ENCODE results near the gene HHAT.

The HHAT gene

GRCh38 chr1:210298296-210298695 lies 30.4 kb upstream of the HHAT start:
- H3K9me3 ChIP-seq (ENCODE audit: control insufficient read depth, insufficient read depth, low read depth, low read length): no peaks in the 10 kb centered on the region; the same call in 1 of the 2 replicates
- peaks cover 10% of the 10 kb centered on the region; the same call in 1 of the 2 replicates for H3K27me3 ChIP-seq (ENCODE audit: control insufficient read depth, insufficient read depth, low read length)
- H3K4me1 ChIP-seq (ENCODE audit: control insufficient read depth, insufficient read depth, low read length): peaks cover 45% of the 10 kb centered on the region
- no peak overlapping the region for H3K9ac ChIP-seq (ENCODE audit: low read length)
- H3K36me3 ChIP-seq (ENCODE audit: control insufficient read depth, insufficient read depth, low read length): no peaks in the 10 kb centered on the region
- no peak overlapping the region for H3K27ac ChIP-seq (ENCODE audit: low read depth, low read length)
- no peak overlapping the region for H3K4me3 ChIP-seq (ENCODE audit: low read depth, low read length)

GRCh38 chr1:210298936-210299335 lies 29.8 kb upstream of the HHAT start:
- H3K4me1 ChIP-seq (ENCODE audit: control insufficient read depth, insufficient read depth, low read length): peaks cover 41% of the 10 kb centered on the region
- H3K9ac ChIP-seq (ENCODE audit: low read length): no peak overlapping the region
- peaks cover 6% of the 10 kb centered on the region; the same call in 1 of the 2 replicates for H3K27me3 ChIP-seq (ENCODE audit: control insufficient read depth, insufficient read depth, low read length)
- H3K36me3 ChIP-seq (ENCODE audit: control insufficient read depth, insufficient read depth, low read length): no peaks in the 10 kb centered on the region
- H3K27ac ChIP-seq (ENCODE audit: low read depth, low read length): no peak overlapping the region
- no peak overlapping the region for H3K4me3 ChIP-seq (ENCODE audit: low read depth, low read length)
- H3K9me3 ChIP-seq (ENCODE audit: control insufficient read depth, insufficient read depth, low read depth, low read length): no peaks in the 10 kb centered on the region; the same call in 1 of the 2 replicates

- no peak overlapping the region for H3K4me3 ChIP-seq (ENCODE audit: low read depth, low read length)
- no peak overlapping the region for H3K9ac ChIP-seq (ENCODE audit: low read length)
- no peak overlapping the region for H3K27ac ChIP-seq (ENCODE audit: low read depth, low read length)
- peaks cover 6% of the 10 kb centered on the region; the same call in 1 of the 2 replicates for H3K27me3 ChIP-seq (ENCODE audit: control insufficient read depth, insufficient read depth, low read length)
- H3K36me3 ChIP-seq (ENCODE audit: control insufficient read depth, insufficient read depth, low read length): no peaks in the 10 kb centered on the region
- H3K4me1 ChIP-seq (ENCODE audit: control insufficient read depth, insufficient read depth, low read length): peaks cover 39% of the 10 kb centered on the region
- H3K9me3 ChIP-seq (ENCODE audit: control insufficient read depth, insufficient read depth, low read depth, low read length): no peaks in the 10 kb centered on the region; the same call in 1 of the 2 replicates
Measured at GRCh38 chr1:210299501-210299900, 29.2 kb upstream of the HHAT start.

GRCh38 chr1:210300923-210301614 lies 27.6 kb upstream of the HHAT start:
- peaks cover 25% of the 10 kb centered on the region for H3K4me1 ChIP-seq (ENCODE audit: control insufficient read depth, insufficient read depth, low read length)
- H3K9me3 ChIP-seq (ENCODE audit: control insufficient read depth, insufficient read depth, low read depth, low read length): no peaks in the 10 kb centered on the region; the same call in 1 of the 2 replicates
- H3K9ac ChIP-seq (ENCODE audit: low read length): no peak overlapping the region
- no peak overlapping the region for H3K4me3 ChIP-seq (ENCODE audit: low read depth, low read length)
- H3K36me3 ChIP-seq (ENCODE audit: control insufficient read depth, insufficient read depth, low read length): no peaks in the 10 kb centered on the region
- peaks cover 6% of the 10 kb centered on the region; the same call in 1 of the 2 replicates for H3K27me3 ChIP-seq (ENCODE audit: control insufficient read depth, insufficient read depth, low read length)
- no peak overlapping the region for H3K27ac ChIP-seq (ENCODE audit: low read depth, low read length)

GRCh38 chr1:210301615-210302000 lies 27.1 kb upstream of the HHAT start:
- Histone ChIP-seq H3K9ac (ENCODE audit: low read length) (no peak overlapping the region), H3K4me1 (ENCODE audit: control insufficient read depth, insufficient read depth, low read length) (peaks cover 25% of the 10 kb centered on the region), H3K9me3 (ENCODE audit: control insufficient read depth, insufficient read depth, low read depth, low read length) (no peaks in the 10 kb centered on the region; the same call in 1 of the 2 replicates), H3K36me3 (ENCODE audit: control insufficient read depth, insufficient read depth, low read length) (no peaks in the 10 kb centered on the region), H3K27me3 (ENCODE audit: control insufficient read depth, insufficient read depth, low read length) (peaks cover 6% of the 10 kb centered on the region; the same call in 1 of the 2 replicates), H3K4me3 (ENCODE audit: low read depth, low read length) (no peak overlapping the region), H3K27ac (ENCODE audit: low read depth, low read length) (no peak overlapping the region)

- no peaks in the 10 kb centered on the region; the same call in 1 of the 2 replicates for H3K9me3 ChIP-seq (ENCODE audit: control insufficient read depth, insufficient read depth, low read depth, low read length)
- H3K4me1 ChIP-seq (ENCODE audit: control insufficient read depth, insufficient read depth, low read length): peaks cover 25% of the 10 kb centered on the region
- peaks cover 6% of the 10 kb centered on the region; the same call in 1 of the 2 replicates for H3K27me3 ChIP-seq (ENCODE audit: control insufficient read depth, insufficient read depth, low read length)
- H3K9ac ChIP-seq (ENCODE audit: low read length): no peak overlapping the region
- no peak overlapping the region for H3K4me3 ChIP-seq (ENCODE audit: low read depth, low read length)
- H3K36me3 ChIP-seq (ENCODE audit: control insufficient read depth, insufficient read depth, low read length): no peaks in the 10 kb centered on the region
- no peak overlapping the region for H3K27ac ChIP-seq (ENCODE audit: low read depth, low read length)
Measured at GRCh38 chr1:210302501-210302900, 26.2 kb upstream of the HHAT start.

- Histone ChIP-seq H3K9ac (ENCODE audit: low read length) (no peak overlapping the region), H3K9me3 (ENCODE audit: control insufficient read depth, insufficient read depth, low read depth, low read length) (no peaks in the 10 kb centered on the region; the same call in 1 of the 2 replicates), H3K4me3 (ENCODE audit: low read depth, low read length) (no peak overlapping the region), H3K27me3 (ENCODE audit: control insufficient read depth, insufficient read depth, low read length) (peaks cover 6% of the 10 kb centered on the region; the same call in 1 of the 2 replicates), H3K36me3 (ENCODE audit: control insufficient read depth, insufficient read depth, low read length) (no peaks in the 10 kb centered on the region), H3K27ac (ENCODE audit: low read depth, low read length) (no peak overlapping the region), H3K4me1 (ENCODE audit: control insufficient read depth, insufficient read depth, low read length) (peaks cover 25% of the 10 kb centered on the region)
Measured at GRCh38 chr1:210303391-210303790, 25.3 kb upstream of the HHAT start.

GRCh38 chr1:210310562-210311153 lies 18.0 kb upstream of the HHAT start:
- peaks cover 6% of the 10 kb centered on the region; the same call in 1 of the 2 replicates for H3K4me1 ChIP-seq (ENCODE audit: control insufficient read depth, insufficient read depth, low read length)
- peak overlapping the region; percentile 37; the same call in 1 of the 2 replicates for H3K4me3 ChIP-seq (ENCODE audit: low read depth, low read length)
- H3K36me3 ChIP-seq (ENCODE audit: control insufficient read depth, insufficient read depth, low read length): no peaks in the 10 kb centered on the region
- no peak overlapping the region for H3K27ac ChIP-seq (ENCODE audit: low read depth, low read length)
- peaks cover 8% of the 10 kb centered on the region for H3K27me3 ChIP-seq (ENCODE audit: control insufficient read depth, insufficient read depth, low read length)
- no peaks in the 10 kb centered on the region for H3K9me3 ChIP-seq (ENCODE audit: control insufficient read depth, insufficient read depth, low read depth, low read length)
- no peak overlapping the region for H3K9ac ChIP-seq (ENCODE audit: low read length)

- Histone ChIP-seq H3K9ac (ENCODE audit: low read length) (peak overlapping the region; percentile 20), H3K4me3 (ENCODE audit: low read depth, low read length) (peak overlapping the region; percentile 61), H3K36me3 (ENCODE audit: control insufficient read depth, insufficient read depth, low read length) (no peaks in the 10 kb centered on the region), H3K27me3 (ENCODE audit: control insufficient read depth, insufficient read depth, low read length) (peaks cover 8% of the 10 kb centered on the region), H3K27ac (ENCODE audit: low read depth, low read length) (no peak overlapping the region), H3K9me3 (ENCODE audit: control insufficient read depth, insufficient read depth, low read depth, low read length) (no peaks in the 10 kb centered on the region), H3K4me1 (ENCODE audit: control insufficient read depth, insufficient read depth, low read length) (peaks cover 6% of the 10 kb centered on the region; the same call in 1 of the 2 replicates)
Measured at GRCh38 chr1:210311726-210312493, 16.8 kb upstream of the HHAT start.

- Histone ChIP-seq H3K9ac (ENCODE audit: low read length) (no peak overlapping the region), H3K36me3 (ENCODE audit: control insufficient read depth, insufficient read depth, low read length) (no peaks in the 10 kb centered on the region), H3K4me3 (ENCODE audit: low read depth, low read length) (no peak overlapping the region), H3K27me3 (ENCODE audit: control insufficient read depth, insufficient read depth, low read length) (peaks cover 8% of the 10 kb centered on the region), H3K4me1 (ENCODE audit: control insufficient read depth, insufficient read depth, low read length) (peaks cover 6% of the 10 kb centered on the region; the same call in 1 of the 2 replicates), H3K27ac (ENCODE audit: low read depth, low read length) (no peak overlapping the region), H3K9me3 (ENCODE audit: control insufficient read depth, insufficient read depth, low read depth, low read length) (no peaks in the 10 kb centered on the region)
Measured at GRCh38 chr1:210313046-210313595, 15.6 kb upstream of the HHAT start.
